Heart left ventricle (tissue), 16 donors: ENCODE data around the gene TRIM7. TPM values are rescaled to one million over a fixed set of nuclear protein-coding genes. Genes with fewer than 3 reads are reported as not detected.
"Not testable (repeated sequence)": the region's sequence is repeated elsewhere in the genome, so short reads cannot be mapped to it uniquely, and the experiment has no call there.

ENCODE experiments used
- ATAC-seq, 4 donors: fragments of 200-7000 bp; cut with Tn5 transposase; one replicate each; pipeline ENCODE4 v1.9.1; 2020 to 2022; ENCODE audit warnings: moderate library complexity in 4 of 4, mild to moderate bottlenecking in 3 of 4, moderate number of reproducible peaks in 1 of 4
- DNase-seq, 5 donors: peaks; one replicate each; pipeline ENCODE4 v3.0.0-alpha.2; 2020
- H3K27ac ChIP-seq, 12 donors: fragments of 200-600 bp; sonication (generic) in 4 of 12; one replicate each; pipeline versions ENCODE4 v1.5.0 to v1.8.0; 2016 to 2022; ENCODE audit warnings: mild to moderate bottlenecking in 2 of 12
- H3K27me3 ChIP-seq, 9 donors: fragments of 200-600 bp; sonication (generic) in 2 of 9; one replicate each; pipeline versions ENCODE4 v1.5.1 to v1.8.0; 2016 to 2022; ENCODE audit warnings: mild to moderate bottlenecking in 3 of 9
- H3K36me3 ChIP-seq, 9 donors: fragments of 200-600 bp; sonication (generic) in 2 of 9; one replicate each; pipeline versions ENCODE4 v1.5.0 to v1.8.0; 2018 to 2022; ENCODE audit warnings: mild to moderate bottlenecking in 2 of 9
- H3K4me1 ChIP-seq, 12 donors: fragments of 200-600 bp; sonication (generic) in 4 of 12; one replicate each; pipeline versions ENCODE4 v1.5.0 to v1.8.0; 2016 to 2022; ENCODE audit warnings: mild to moderate bottlenecking in 3 of 12
- H3K4me3 ChIP-seq, 12 donors: fragments of 200-600 bp; sonication (generic) in 4 of 12; one replicate each; pipeline versions ENCODE4 v1.5.0 to v1.8.0; 2017 to 2022; ENCODE audit warnings: mild to moderate bottlenecking in 9 of 12, moderate library complexity in 4 of 12
- H3K9me3 ChIP-seq, 12 donors: fragments of 200-600 bp; sonication (generic) in 4 of 12; one replicate each; pipeline versions ENCODE4 v1.5.0 to v1.8.0; 2016 to 2022; ENCODE audit warnings: mild to moderate bottlenecking in 1 of 12
- POLR2A ChIP-seq, 2 donors: fragments of 450-650 bp; IDR thresholded peaks; one replicate each; pipeline ENCODE4 v1.6.1; 2017; ENCODE audit warnings: antibody characterized with exemption in 2 of 2, mild to moderate bottlenecking in 2 of 2, moderate library complexity in 2 of 2
- WGBS, 4 donors: extraction: QIAGEN DNeasy Blood & Tissue Kit in 2 of 4; methylation state at CpG; one replicate each; pipeline versions ENCODE4 v1.1.5 to v1.1.7; 2013 to 2018; 5-methylcytosine and 5-hydroxymethylcytosine counted together
- intact Hi-C, 10 donors: fragments of 100-400 bp; cut with DNase I; formaldehyde crosslinking; loops; one replicate each; pipeline versions ENCODE4 v1.11.1 to v1.14.2; 2022
- polyA plus RNA-seq, 2 donors: library from polyadenylated mRNA; stranded (reverse); fragments of 200-250 nt; gene quantifications; one replicate each; pipeline ENCODE4 v1.2.3, GENCODE V29; 2013
- total RNA-seq, 9 donors: library from RNA; depleted of rRNA in 2 of 9; stranded (reverse); fragments of >200 nt in 2 of 9; fragmentation: NEBNext Ultra II Directional in 3 of 9; extraction: Animal tissue kit (Norgen Biotek cat#: 25700) in 3 of 9; gene quantifications; one replicate each; pipeline versions ENCODE4 v1.1.0 to v1.2.4, GENCODE V29; 2016 to 2023
- TF ChIP-seq, protein P1 (sequence below), 12 donors: fragments of 200-600 bp; sonication (generic) in 4 of 12; IDR thresholded peaks; one replicate each; pipeline versions ENCODE4 v1.5.0 to v1.8.0; 2018 to 2022; ENCODE audit warnings: antibody characterized with exemption in 12 of 12, mild to moderate bottlenecking in 5 of 12
- donor health status: ischemic (EF 13 %, LVEDD 7.1; RV severe dilation, severe dysfunction).
- donor health status: healthy with polysubstance abuse.
- donor health status: DM: no; HTN: yes; CAD: no.
- donor health status: DM: no; HTN: no; CAD: no.
- donor health status: ischemic (EF 25% LVEDD 6.9; RV normal size, moderate dysfunction).
- donor health status: ischemic (EF 25% LVEDD 5.7; RV mildly dilated, moderate dysfunction).
- donor health status: healthy.
- donor health status: DM: yes; HTN: yes; CAD: no.
- donor health status: ischemic (EF 35%, LVEDD 5.7; RV mildly dilated, moderate dysfunction).
- donor health status: nonischemic (EF 11% LVEDD 7.7; RV severe dilation, severe dysfunction).
- donor health status: DM: yes; HTN: yes; CAD: no.
- donor health status: PGD.
- donor health status: ischemic (EF 29% LVEDD 5.4; RV normal size, mild dysfunction).
- donor health status: nonischemic (EF 23%, LVEDD 6.1; RV moderate dilation, normal function).

Gene TRIM7
- total and polyA plus RNA-seq, 11 donors, result 3.6 to 11.0 (median 6.7) TPM

DNA sequence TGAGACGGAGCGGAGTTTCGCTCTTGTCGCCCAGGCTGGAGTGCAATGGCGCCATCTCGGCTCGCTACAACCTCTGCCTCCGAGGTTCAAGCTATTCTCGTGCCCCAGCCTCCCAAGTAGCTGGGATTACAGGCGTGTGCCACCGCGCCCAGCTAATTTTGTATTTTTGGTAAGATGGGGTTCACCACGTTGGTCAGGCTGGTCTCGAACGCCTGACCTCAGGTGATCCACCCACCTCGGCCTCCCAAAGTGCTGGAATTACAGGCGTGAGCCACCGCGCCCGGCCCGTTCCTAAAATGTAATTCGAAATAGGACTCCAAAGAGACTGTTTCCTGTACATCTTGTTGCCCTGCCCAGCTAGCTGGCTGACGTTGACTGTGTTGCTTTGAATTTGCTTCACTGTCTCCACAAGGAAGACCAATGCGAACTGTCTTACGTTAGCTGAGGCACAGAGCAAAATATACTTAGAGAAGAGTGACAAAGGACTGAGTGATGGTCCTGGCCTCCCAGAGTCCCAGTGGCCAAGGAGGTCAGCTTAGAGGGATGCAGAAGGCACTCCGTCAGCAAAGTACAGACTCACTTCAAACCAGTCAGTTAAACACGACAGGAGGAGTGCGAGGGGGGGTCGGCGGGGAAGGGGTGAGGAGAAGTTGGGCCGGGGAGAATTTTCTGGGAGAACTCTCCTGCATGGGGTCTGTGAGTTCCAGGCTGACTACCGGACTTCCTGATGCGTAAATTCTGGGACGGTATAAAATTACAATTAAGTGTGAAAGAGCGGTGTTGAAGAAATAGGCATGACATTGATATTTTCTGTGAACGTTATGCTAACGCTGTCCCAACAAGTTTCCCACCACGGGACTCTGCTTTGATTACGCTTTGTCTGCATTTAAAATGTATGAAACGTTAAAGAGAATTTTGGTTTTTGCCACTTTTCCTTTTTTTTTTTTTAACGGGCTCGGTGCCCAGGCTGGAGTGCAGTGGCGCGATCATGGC, 11.3 kb upstream of the TRIM7 start:
- no peaks in the 10 kb centered on the region for H3K36me3 ChIP-seq
- peak overlapping the region in 8 of 12 donors; percentile 4 to 79 (median 67) for H3K27ac ChIP-seq

DNA sequence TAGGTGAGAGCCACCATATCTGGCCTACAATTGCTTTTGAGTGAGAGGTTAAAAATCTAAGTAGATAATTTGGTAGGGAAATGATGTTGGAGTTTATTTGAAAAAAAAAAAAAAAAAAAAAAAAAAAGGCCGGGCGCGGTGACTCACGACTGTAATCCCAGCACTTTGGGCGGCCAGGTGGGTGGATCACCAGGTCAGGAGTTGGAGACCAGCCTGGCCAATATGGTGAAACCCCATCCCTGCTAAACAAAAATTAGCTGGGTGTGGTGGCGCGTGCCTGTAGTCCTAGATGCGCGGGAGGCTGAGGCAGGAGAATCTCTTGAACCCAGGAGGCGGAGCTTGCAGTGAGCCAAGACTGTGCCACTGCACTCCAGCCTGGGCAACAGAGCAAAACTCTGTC, 9.3 kb upstream of the TRIM7 start:
- H3K4me3 ChIP-seq, H3K36me3 ChIP-seq, intact Hi-C loops, H3K27ac ChIP-seq, DNase-seq, H3K27me3 ChIP-seq, ATAC-seq, H3K9me3 ChIP-seq: not testable (repeated sequence)
- WGBS, 4 donors, result 86 to 95% (median 93%) methylated on average over 10 of the region's 10 CpGs
- H3K4me1 ChIP-seq, result peaks cover 0 to 43% (median 17%) of the 10 kb centered on the region in 12 donors

More for the DNA sequence above, 11.3 kb upstream of the TRIM7 start:
- no peak for TF ChIP-seq POLR2A (IDR thresholded peaks at IDR 0.05)
- TF ChIP-seq, protein P1, sequence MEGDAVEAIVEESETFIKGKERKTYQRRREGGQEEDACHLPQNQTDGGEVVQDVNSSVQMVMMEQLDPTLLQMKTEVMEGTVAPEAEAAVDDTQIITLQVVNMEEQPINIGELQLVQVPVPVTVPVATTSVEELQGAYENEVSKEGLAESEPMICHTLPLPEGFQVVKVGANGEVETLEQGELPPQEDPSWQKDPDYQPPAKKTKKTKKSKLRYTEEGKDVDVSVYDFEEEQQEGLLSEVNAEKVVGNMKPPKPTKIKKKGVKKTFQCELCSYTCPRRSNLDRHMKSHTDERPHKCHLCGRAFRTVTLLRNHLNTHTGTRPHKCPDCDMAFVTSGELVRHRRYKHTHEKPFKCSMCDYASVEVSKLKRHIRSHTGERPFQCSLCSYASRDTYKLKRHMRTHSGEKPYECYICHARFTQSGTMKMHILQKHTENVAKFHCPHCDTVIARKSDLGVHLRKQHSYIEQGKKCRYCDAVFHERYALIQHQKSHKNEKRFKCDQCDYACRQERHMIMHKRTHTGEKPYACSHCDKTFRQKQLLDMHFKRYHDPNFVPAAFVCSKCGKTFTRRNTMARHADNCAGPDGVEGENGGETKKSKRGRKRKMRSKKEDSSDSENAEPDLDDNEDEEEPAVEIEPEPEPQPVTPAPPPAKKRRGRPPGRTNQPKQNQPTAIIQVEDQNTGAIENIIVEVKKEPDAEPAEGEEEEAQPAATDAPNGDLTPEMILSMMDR (IDR thresholded peaks at IDR 0.05), result no peak
- Histone ChIP-seq H3K9me3 (no peaks in the 10 kb centered on the region), H3K4me3 (peak overlapping the region in 11 of 12 donors; percentile 31 to 64 (median 53)), H3K27me3 (no peaks in the 10 kb centered on the region), H3K4me1 (peaks cover 0 to 41% (median 16%) of the 10 kb centered on the region in 12 donors)
- ATAC-seq (no peak), DNase-seq (no peak)
- intact Hi-C loops, result no loop called here
- WGBS, 4 donors, result 18 to 54% (median 30%) methylated on average over 44 of the region's 44 CpGs

DNA sequence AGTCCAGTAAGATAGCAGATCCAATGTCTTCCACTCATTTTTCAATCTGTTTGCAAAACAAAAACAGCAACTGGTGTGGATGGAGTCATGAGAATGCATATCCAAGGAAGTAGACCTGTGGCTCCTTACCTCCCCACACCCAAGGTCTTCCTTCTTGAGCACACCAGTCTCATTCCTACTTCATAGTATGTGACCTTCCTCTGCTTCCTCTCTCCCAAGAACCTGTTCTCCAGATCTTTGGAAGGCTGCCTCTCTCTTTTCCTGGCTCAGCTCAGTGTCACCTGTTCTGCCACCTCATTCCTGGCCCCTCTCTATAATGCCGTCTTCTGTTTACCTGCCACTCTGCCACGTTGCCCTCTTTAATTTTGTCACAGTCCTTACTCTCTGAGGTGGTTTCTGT, 7.9 kb upstream of the TRIM7 start:
- ATAC-seq (no peak), DNase-seq (no peak)
- 42 to 65% (median 54%) methylated on average over 2 of the region's 2 CpGs for WGBS, 4 donors
- intact Hi-C loops, result no loop called here
- H3K27ac ChIP-seq, result peak overlapping the region in 10 of 12 donors; percentile 1 to 74 (median 46)
- no peak overlapping the region for H3K4me3 ChIP-seq
- peaks cover 0 to 35% (median 15%) of the 10 kb centered on the region in 12 donors for H3K4me1 ChIP-seq
- TF ChIP-seq, protein P1 (IDR thresholded peaks at IDR 0.05), result no peak
- no peak for TF ChIP-seq POLR2A (IDR thresholded peaks at IDR 0.05)
- no peaks in the 10 kb centered on the region for H3K27me3 ChIP-seq
- H3K36me3 ChIP-seq, result no peaks in the 10 kb centered on the region
- H3K9me3 ChIP-seq, result no peaks in the 10 kb centered on the region

DNA sequence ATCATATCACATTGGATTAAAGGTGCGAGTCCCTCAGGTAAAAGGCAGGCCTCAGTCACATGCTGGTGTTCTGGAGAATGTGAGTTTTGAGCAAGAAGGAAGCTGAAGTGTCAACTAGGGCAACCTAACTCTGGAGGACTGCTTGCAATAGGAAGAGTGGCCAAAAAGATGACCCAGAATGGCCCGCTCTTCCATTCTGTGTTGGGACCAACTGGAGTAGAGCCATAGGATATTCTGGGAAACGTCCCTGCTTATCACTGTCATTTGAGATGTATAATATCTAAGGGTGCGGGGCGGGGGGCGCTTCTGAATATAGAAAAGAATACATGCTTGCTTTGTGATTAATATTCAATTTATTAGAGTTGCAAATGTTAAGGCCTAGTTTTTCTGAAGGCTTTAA, 7.1 kb upstream of the TRIM7 start:
- ATAC-seq, result peak; percentile 27 to 60 (median 44)
- no peaks in the 10 kb centered on the region for H3K36me3 ChIP-seq
- H3K4me1 ChIP-seq, result peaks cover 0 to 29% (median 15%) of the 10 kb centered on the region in 12 donors
- H3K9me3 ChIP-seq, result no peaks in the 10 kb centered on the region
- no peak overlapping the region for H3K4me3 ChIP-seq
- 50 to 66% (median 60%) methylated on average over 6 of the region's 6 CpGs for WGBS, 4 donors
- intact Hi-C loops, result no loop called here
- no peak for DNase-seq
- no peaks in the 10 kb centered on the region for H3K27me3 ChIP-seq
- no peak for TF ChIP-seq POLR2A (IDR thresholded peaks at IDR 0.05)
- TF ChIP-seq, protein P1 (IDR thresholded peaks at IDR 0.05), result no peak
- H3K27ac ChIP-seq, result peak overlapping the region in 8 of 12 donors; percentile 36 to 74 (median 52)
